ENCODE results near the gene CRAMP1.

- TF ChIP-seq CTCF (IDR thresholded peaks at IDR 0.05) (no peak), POLR2A (IDR thresholded peaks at IDR 0.05) (no peak), POLR2AphosphoS5 (IDR thresholded peaks at IDR 0.05) (no peak)
These were observed 62.8 kb downstream of the CRAMP1 start for GRCh38 chr16:1674751-1675664.

Data from prostate gland (tissue), 2 donors.